ENCODE data around the gene CRADD. TPM values are rescaled to one million over a fixed set of nuclear protein-coding genes. Genes with fewer than 3 reads are reported as not detected.

CRADD gene
- total RNA-seq, 2 experiments from 2014 or later = 5.8 to 9.2 TPM

DNA sequence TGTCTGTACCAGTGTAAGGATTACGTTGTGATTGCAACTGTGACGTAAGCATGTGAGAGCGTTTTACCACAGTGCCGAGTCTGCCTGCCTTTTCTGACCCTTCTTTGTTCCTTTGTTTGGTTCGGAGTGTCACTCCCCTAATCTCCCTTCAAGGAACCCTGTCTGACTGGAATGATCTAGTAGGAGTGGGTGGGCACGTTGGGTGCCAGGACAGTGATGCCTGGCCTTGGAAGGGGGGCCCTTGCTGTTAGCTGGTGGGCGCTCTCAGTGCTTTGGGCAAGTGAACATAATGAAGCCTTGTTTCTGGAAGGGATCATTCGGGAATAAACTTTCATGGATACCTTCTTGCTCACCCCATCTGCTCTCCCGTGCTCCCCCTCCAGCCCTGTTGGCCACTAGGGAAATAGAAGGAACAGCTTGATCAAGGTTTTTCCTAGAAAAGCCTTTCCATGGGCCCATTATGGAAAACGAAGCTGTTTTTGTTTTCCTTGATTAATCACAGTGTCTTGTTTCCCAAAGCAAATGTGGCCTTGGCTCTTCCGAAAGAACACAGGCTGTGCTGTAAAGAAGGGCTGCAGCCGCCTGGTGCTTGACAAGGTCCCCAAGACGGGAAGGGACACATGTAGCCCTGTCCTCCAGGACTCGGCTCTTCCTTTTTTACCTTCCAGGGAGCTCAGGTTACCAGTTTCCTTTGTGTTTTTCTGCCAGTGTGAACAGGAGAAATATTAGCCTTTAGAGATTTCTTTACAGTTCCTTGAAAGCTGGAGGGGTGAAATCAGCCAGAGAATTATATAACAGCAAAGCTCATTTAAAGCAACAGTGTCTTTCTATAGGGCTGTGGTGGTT is 215.5 kb downstream of the CRADD start:
- CTCF ChIA-PET = no interaction called here

DNA sequence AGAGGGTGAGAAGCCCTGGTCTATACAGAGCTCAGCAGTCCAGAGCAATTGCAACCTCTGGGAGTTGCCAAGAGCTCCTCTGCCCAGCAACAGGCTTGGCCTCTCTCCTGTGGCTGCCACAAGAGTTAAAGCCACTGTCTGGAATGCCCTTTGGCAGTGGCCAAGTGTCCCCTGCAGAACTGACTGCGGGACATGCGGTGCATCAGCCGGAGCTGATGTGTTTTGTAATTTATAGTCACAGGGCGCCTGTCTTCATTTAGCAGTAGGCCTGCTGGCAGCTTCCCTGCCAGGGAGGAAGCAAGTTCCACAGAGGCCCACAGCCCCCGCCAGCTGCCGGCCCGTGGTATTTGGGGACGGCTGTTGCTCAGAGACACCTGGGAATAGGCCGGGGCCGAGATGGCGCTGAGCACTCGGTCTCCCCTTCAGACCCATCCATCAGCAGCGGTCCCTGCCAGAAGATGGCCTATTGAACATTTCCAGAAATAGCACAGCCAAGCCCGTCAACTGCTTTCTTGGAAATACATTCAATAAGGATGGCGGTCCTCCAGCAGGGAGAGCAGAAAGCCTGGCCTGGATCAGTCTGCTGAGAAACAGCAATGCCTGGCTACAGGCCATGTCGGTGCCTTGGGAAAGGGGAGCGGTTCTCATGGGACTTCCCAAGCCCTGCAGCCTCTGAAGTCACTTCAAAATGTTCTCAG is 217.4 kb downstream of the CRADD start:
- Histone ChIP-seq H3K4me1 (ENCODE audit: insufficient read depth, low read length) (peaks cover 11% of the 10 kb centered on the region), H3K36me3 (ENCODE audit: insufficient read depth, low read length) (no peaks in the 10 kb centered on the region), H3K9me3 (ENCODE audit: control insufficient read depth in 1 of 2, insufficient read depth in 1 of 2, low read length in 2 of 2) (peaks cover 0 to 3% of the 10 kb centered on the region in 2 experiments), H3K4me3 (ENCODE audit: low read length) (no peak overlapping the region), H3K27ac (ENCODE audit: low read depth in 1 of 2, low read length in 2 of 2) (no peak overlapping the region), H3K27me3 (ENCODE audit: control insufficient read depth in 1 of 2, insufficient read depth in 2 of 2, low read length in 2 of 2) (no peaks in the 10 kb centered on the region)
- H3K4me1 Mint-ChIP-seq (ENCODE audit: low read depth) = peaks cover 13% of the 10 kb centered on the region
- no peaks in the 10 kb centered on the region for H3K9me3 Mint-ChIP-seq
- TF ChIP-seq, protein P1, sequence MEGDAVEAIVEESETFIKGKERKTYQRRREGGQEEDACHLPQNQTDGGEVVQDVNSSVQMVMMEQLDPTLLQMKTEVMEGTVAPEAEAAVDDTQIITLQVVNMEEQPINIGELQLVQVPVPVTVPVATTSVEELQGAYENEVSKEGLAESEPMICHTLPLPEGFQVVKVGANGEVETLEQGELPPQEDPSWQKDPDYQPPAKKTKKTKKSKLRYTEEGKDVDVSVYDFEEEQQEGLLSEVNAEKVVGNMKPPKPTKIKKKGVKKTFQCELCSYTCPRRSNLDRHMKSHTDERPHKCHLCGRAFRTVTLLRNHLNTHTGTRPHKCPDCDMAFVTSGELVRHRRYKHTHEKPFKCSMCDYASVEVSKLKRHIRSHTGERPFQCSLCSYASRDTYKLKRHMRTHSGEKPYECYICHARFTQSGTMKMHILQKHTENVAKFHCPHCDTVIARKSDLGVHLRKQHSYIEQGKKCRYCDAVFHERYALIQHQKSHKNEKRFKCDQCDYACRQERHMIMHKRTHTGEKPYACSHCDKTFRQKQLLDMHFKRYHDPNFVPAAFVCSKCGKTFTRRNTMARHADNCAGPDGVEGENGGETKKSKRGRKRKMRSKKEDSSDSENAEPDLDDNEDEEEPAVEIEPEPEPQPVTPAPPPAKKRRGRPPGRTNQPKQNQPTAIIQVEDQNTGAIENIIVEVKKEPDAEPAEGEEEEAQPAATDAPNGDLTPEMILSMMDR (IDR thresholded peaks at IDR 0.05) = no peak
- no peak overlapping the region for H3K27ac Mint-ChIP-seq
- ChIA-PET POLR2A (interaction anchor here (0.6 kb wide), 1 partner anchor 206 kb away, joined by 3 read pairs; no protein-coding TSS in a partner anchor), CTCF (no interaction called here)
- ATAC-seq (ENCODE audit: poor library complexity) = no peak
- no peaks in the 10 kb centered on the region for H3K36me3 Mint-ChIP-seq (ENCODE audit: low read depth)
- DNase-seq = no peak
- no peaks in the 10 kb centered on the region for H3K27me3 Mint-ChIP-seq
- intact Hi-C loops (cut with DNase I, micrococcal nuclease) = no loop called here
- H3K4me3 Mint-ChIP-seq = no peak overlapping the region

More for the DNA sequence above, 215.5 kb downstream of the CRADD start:
- intact Hi-C loops (cut with DNase I, micrococcal nuclease) = no loop called here
- Histone ChIP-seq H3K4me1 (ENCODE audit: insufficient read depth, low read length) (no peaks in the 10 kb centered on the region), H3K9me3 (ENCODE audit: control insufficient read depth in 1 of 2, insufficient read depth in 1 of 2, low read length in 2 of 2) (no peaks in the 10 kb centered on the region), H3K36me3 (ENCODE audit: insufficient read depth, low read length) (no peaks in the 10 kb centered on the region), H3K27me3 (ENCODE audit: control insufficient read depth in 1 of 2, insufficient read depth in 2 of 2, low read length in 2 of 2) (no peaks in the 10 kb centered on the region), H3K4me3 (ENCODE audit: low read length) (no peak overlapping the region), H3K27ac (ENCODE audit: low read depth in 1 of 2, low read length in 2 of 2) (no peak overlapping the region)
- DNase-seq (no peak), ATAC-seq (ENCODE audit: poor library complexity) (no peak)
- TF ChIP-seq, protein P1 (IDR thresholded peaks at IDR 0.05) = no peak
- Mint-ChIP-seq H3K27me3 (no peaks in the 10 kb centered on the region), H3K9me3 (no peaks in the 10 kb centered on the region), H3K36me3 (ENCODE audit: low read depth) (no peaks in the 10 kb centered on the region), H3K4me1 (ENCODE audit: low read depth) (no peaks in the 10 kb centered on the region), H3K4me3 (no peak overlapping the region), H3K27ac (no peak overlapping the region)
- POLR2A ChIA-PET = interaction anchor here (0.6 kb wide), 1 partner anchor 234 kb away, joined by 5 read pairs; no protein-coding TSS in a partner anchor

DNA sequence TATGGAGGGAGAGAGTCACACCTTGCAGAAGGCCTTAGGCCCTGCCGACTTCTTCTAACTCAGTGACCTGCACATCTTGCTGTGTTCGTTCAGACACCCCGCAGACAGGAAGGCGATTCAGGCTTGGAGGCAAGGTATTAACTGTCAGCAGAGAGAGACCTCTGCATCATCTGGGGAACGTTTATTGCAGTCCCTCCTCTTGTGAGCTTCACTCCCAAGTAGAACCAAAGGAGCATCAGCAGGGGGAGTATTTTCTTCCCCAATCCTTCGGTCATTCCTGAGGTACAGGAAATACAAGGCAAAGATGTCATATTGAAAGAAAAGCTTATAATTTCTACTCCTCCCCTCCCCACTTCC is 217.9 kb downstream of the CRADD start:
- intact Hi-C loops (cut with DNase I, micrococcal nuclease) = no loop called here
- POLR2A ChIA-PET = interaction anchor here (0.6 kb wide), 1 partner anchor 206 kb away, joined by 3 read pairs; no protein-coding TSS in a partner anchor

More for the DNA sequence above, 217.9 kb downstream of the CRADD start:
- H3K27ac Mint-ChIP-seq = no peak overlapping the region
- Histone ChIP-seq H3K27me3 (ENCODE audit: control insufficient read depth in 1 of 2, insufficient read depth in 2 of 2, low read length in 2 of 2) (no peaks in the 10 kb centered on the region), H3K27ac (ENCODE audit: low read depth in 1 of 2, low read length in 2 of 2) (no peak overlapping the region), H3K4me1 (ENCODE audit: insufficient read depth, low read length) (peaks cover 11% of the 10 kb centered on the region), H3K9me3 (ENCODE audit: control insufficient read depth in 1 of 2, insufficient read depth in 1 of 2, low read length in 2 of 2) (peaks cover 0 to 3% of the 10 kb centered on the region in 2 experiments), H3K36me3 (ENCODE audit: insufficient read depth, low read length) (no peaks in the 10 kb centered on the region), H3K4me3 (ENCODE audit: low read length) (no peak overlapping the region)
- H3K36me3 Mint-ChIP-seq (ENCODE audit: low read depth) = no peaks in the 10 kb centered on the region
- no peaks in the 10 kb centered on the region for H3K9me3 Mint-ChIP-seq
- ATAC-seq (ENCODE audit: poor library complexity) (no peak), DNase-seq (no peak)
- TF ChIP-seq, protein P1 (IDR thresholded peaks at IDR 0.05) = no peak
- CTCF ChIA-PET = no interaction called here
- no peaks in the 10 kb centered on the region for H3K27me3 Mint-ChIP-seq
- H3K4me3 Mint-ChIP-seq = no peak overlapping the region
- peaks cover 16% of the 10 kb centered on the region for H3K4me1 Mint-ChIP-seq (ENCODE audit: low read depth)

Measured in CD4-positive, alpha-beta T cell (primary cell).